Effector CD4-positive, alpha-beta T cell (primary cell): ENCODE results near the gene MBD3L2.
"Not testable (repeated sequence)": the region's sequence is repeated elsewhere in the genome, so short reads cannot be mapped to it uniquely, and the experiment has no call there.

Experiments
- DNase-seq: peaks from one replicate; pipeline ENCODE4 v3.0.0-alpha.2; 2020

Gene MBD3L2

DNA sequence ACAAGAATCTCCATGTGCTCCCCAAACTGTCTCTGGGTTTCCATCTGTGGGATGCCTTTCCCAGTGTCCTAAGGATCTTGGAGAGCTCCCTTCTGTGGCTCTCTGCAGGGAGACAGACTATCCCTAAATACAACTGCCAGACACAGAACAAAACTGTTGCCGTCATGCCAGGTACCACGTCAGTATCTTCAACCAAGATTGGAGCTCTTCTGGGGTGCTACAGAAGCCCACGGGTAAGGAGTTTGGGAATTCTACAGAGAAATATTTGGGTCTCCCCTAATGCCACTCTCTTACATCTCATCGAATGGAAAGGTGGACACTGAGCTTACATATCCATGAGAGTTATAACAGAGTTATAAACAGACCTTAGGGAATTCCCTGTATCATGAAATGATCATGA lies 14.2 kb downstream of the MBD3L2 start:
- no peak for DNase-seq

DNA sequence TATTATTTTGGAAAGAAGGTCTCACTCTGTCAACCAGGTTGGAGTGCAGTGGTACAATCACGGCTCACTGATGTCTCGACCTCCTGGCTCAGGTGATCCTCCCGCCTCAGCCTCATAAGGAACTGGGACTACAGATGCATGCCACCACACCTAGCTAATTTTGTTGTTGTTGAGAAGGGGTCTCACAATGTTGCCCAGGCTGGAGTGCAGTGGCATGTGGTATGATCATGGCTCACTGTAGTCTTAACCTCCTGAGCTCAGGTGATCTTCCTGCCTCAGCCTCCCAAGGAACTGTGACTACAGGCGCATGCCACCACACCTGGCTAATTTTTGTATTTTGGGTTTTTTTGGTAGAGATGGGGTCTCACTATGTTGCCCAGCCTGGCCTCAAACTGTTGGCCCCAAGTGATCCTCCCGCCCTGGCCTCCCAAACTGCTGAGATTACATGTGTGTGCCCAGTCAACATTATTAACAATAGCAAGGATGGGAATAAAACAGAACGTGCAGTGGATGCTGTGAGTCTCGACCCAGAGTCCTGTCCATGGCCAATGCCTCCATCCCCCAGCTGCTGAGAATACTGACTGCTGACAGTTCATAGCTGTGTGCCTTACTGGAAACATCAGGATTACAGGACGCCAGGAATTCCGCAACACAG lies 14.8 kb downstream of the MBD3L2 start:
- DNase-seq, result no peak

DNA sequence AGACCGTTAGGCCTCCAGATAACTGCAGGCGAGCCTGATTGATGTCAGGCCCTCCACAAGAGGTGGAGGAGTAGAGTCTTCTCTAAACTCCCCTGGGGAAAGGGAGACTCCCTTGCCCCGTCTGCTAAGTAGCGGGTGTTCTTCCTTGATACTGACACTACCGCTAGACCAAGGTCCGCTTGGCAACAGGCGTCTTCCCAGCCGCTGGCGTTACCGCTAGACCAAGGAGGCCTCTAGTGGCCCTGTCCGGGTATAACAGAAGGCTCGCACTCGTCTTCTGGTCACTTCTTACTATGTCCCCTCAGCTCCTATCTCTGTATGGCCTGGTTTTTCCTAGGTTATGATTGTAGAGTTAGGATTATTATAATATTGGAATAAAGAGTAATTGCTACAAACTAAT lies 18.0 kb downstream of the MBD3L2 start:
- DNase-seq, result not testable (repeated sequence)

DNA sequence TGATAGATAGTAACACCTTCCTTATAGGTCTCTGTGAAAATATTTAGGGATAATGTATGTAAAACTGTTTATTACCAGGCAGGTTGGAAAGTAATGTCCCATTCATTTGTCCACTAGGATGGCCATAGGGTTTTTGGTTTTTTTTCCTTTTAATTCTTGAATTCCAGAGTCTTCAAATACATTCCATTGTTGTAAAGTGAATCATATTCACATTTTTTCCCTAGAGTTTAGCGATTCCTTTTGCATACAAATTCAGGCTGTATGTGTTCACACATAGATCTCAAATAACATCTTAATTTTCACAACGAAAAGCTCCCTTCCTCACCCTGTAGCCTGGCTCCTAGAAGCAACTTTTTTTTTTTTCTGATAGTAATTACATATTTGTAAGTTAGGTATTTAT lies 18.6 kb downstream of the MBD3L2 start:
- no peak for DNase-seq

GRCh38 chr19:7068599-7068998 lies 19.5 kb downstream of the MBD3L2 start:
- no peak for DNase-seq

- DNase-seq, result peak; percentile 98
Measured at GRCh38 chr19:7069042-7069903, 20.2 kb downstream of the MBD3L2 start, which contains the start of gene ZNF557. TSS of gene ZNF557 (plus strand) at chr19:7069703. CDS start at chr19:7075075, 5,372 bp downstream.

DNA sequence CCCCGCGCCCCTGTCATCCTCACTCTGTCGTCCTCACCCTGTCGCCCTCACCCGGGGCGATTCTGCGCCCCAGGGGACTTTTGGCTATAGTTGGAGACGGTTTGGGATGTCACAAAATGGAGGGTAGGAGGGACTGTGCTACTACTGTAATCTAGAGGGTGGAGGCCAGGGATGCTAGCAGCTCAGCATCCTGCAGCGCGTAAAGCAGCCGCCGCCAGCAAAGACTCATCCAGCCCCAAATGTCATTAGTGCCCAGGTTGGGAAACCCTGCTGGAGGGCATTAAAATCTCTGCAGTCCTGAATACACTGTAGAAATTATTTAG lies 20.7 kb downstream of the MBD3L2 start:
- DNase-seq, result no peak

- DNase-seq, result no peak
Measured at GRCh38 chr19:7072541-7072940, 23.4 kb downstream of the MBD3L2 start.

DNA sequence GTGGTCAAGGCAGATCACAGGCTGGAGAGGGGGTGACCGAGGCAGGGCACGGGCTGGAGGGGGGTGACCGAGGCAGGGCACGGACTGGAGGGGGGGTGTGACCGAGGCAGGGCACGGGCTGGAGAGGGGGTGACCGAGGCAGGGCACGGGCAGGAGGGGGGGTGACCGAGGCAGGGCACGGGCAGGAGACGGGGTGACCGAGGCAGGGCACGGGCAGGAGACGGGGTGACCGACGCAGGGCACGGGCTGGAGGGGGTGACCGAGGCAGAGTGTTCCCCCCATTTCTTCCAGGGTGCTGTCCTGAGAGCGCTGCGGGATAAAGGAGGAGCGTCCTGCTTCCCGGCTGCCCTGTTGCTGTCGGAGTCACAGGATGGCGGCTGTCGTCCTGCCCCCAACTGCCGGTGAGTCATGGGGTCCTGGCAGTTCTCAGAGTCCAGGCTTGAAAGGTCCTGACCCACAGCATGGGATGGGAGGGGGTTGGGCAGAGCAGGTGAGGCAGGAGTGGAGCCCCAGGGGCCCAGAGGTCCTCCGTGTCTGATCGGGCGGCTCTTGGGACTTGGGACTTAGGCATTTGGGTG lies 25.7 kb downstream of the MBD3L2 start:
- no peak for DNase-seq

GRCh38 chr19:7076151-7076550 lies 27.0 kb downstream of the MBD3L2 start:
- no peak for DNase-seq

DNA sequence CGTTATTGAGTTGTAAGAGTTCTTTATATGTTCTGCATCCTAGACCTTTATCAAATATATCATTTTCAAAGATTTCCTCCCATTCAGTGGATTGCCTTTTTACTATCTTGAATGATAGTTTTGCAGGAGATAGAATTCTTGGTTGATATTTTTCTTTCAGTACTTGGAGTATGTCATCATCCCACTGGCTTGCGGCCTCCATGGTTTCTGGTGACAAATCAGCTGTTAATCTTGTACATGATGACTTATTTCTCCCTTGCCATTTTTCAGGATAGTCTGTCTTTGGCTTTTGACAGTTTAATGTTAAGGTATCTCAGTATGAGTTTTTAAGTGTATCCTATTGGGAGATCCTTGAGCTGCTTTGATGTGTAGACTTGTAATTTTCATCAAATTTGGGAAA lies 28.9 kb downstream of the MBD3L2 start:
- no peak for DNase-seq

DNA sequence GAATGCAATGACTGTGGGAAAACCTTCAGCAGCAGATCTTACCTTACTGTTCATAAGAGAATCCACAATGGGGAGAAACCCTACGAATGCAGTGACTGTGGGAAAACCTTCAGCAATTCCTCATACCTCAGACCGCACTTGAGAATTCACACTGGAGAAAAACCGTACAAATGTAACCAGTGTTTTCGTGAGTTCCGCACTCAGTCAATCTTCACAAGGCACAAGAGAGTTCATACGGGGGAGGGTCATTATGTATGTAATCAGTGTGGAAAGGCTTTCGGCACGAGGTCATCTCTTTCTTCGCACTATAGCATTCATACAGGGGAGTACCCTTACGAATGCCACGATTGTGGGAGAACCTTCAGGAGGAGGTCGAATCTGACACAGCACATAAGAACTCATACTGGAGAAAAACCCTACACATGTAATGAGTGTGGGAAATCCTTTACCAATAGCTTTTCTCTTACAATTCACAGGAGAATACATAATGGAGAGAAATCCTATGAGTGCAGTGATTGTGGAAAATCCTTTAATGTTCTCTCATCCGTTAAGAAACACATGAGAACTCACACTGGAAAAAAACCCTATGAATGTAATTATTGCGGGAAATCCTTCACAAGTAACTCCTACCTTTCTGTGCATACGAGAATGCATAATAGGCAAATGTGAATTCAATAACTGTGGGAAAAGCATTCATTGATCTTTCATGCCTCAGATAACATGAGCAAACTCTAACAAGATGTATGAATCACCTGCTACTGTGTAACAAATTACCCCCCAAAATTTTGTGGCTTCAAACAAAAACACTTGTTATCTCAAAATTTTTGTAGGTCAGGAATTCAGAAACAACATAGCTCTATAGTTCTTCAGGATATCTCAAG lies 34.2 kb downstream of the MBD3L2 start:
- DNase-seq, result no peak

- no peak for DNase-seq
Measured at GRCh38 chr19:7088999-7089398, 39.9 kb downstream of the MBD3L2 start.

DNA sequence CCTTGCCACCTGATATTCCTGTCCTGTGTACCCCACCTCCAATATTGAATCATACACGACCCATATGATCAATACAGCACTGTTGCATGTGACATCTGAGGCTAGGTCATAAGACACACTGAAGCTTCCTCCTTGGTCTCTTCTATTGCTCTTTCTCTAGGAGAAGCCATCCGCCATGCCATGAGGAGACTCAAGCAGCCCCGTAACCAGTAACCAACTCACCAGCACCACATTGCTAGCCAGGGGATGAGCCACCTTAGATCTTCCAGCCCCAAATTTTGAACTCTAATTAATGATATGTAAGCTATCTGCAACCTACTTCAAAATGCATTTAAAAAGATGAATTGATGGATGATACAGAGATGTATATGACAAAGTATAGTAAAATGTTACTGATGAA lies 49.0 kb downstream of the MBD3L2 start:
- DNase-seq, result no peak

GRCh38 chr19:7098701-7099596 lies 49.8 kb downstream of the MBD3L2 start:
- DNase-seq, result peak; percentile 82

GRCh38 chr19:7099597-7099921 lies 50.4 kb downstream of the MBD3L2 start:
- no peak for DNase-seq
